ENCODE data around the gene RIPOR3.
A peak's percentile ranks its signal among the peaks of the same experiment; 100 is the strongest.
"Not testable (repeated sequence)": the region's sequence is repeated elsewhere in the genome, so short reads cannot be mapped to it uniquely, and the experiment has no call there.

RIPOR3 gene

DNA sequence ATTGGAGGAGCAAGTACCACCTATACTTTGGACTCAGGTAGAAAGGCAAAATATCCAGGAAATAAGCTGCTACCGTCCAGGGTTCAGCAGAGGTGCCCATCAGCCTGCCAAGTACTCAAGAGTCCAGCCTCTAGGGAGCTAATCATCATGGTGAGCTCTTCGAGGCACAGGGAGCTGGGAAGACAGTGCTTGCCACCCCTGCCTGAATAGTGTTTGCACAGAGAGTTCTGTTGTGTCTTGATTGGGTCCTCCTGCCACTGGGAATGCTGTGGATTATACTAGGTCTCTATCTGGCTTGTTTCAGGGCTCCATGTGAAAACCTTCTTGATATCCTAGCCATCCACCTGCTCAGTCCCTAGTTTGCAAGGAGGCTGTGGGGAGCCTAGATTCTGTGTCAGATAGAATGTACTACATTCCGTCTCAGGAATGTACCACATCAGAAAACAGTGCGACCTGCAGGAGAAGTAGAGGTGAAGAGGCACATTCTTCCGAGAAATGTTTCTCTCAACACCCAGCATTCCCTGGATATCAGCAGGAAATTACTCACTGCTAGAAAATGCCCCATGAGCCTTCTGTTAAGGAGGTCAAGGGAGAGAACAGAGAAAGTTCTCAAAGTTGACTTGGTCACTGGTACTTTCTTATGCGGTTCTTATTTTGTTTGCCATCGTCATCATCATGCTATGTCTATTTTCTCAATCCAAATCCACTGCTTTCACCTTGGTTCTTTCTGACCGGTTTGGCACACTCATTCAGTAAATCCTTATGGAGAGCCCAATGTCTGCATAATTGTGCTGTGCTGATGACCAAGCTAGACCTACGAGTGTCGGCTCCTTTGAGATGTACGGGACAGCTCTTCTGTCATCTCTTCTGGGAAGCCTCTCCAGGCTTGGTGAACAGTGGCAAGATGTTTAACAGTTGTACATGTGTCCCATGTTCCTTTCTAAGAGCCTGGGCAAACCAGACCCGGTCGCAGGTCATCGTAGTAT, 150.4 kb downstream of the RIPOR3 start:
- no peaks in the 10 kb centered on the region for H3K27me3 ChIP-seq (ENCODE audit: control insufficient read depth in 1 of 2, insufficient read depth in 2 of 2, low read length in 2 of 2)
- H3K27ac ChIP-seq (ENCODE audit: low read length) = no peak overlapping the region
- H3K4me3 ChIP-seq (ENCODE audit: low read length in 2 of 2) = peak overlapping the region in 1 of 2 donors; percentile 17
- peaks cover 14% of the 10 kb centered on the region for H3K4me1 ChIP-seq (ENCODE audit: control insufficient read depth, insufficient read depth, low read length)
- H3K9ac ChIP-seq (ENCODE audit: low read length in 2 of 2) = no peak overlapping the region
- H3K9me3 ChIP-seq (ENCODE audit: control insufficient read depth in 2 of 2, low read length in 2 of 2) = no peaks in the 10 kb centered on the region
- H3K36me3 ChIP-seq (ENCODE audit: control insufficient read depth in 2 of 2, insufficient read depth in 2 of 2, low read length in 2 of 2) = peaks cover 0 to 2% of the 10 kb centered on the region in 2 donors

DNA sequence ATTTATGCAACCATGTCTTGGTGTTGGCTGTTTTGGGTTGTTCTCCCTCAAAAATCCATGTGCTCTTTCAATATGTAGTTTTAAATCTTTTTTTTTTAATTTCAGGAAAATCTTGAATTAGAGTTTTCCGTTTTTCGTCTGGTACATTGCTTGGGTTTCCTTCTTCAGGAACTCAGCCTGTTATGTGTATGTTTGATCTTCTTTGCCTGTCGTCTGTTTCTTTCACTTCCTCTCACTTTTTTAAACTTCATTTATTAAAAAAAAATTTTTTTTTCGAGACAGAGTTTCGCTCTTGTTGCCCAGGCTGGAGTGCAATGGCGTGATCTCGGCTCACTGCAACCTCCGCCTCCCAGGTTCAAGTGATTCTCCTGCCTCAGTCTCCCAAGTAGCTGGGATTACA, 151.5 kb downstream of the RIPOR3 start:
- not testable (repeated sequence) for H3K36me3 ChIP-seq (ENCODE audit: control insufficient read depth in 2 of 2, insufficient read depth in 2 of 2, low read length in 2 of 2); H3K4me3 ChIP-seq (ENCODE audit: low read length in 2 of 2); H3K9ac ChIP-seq (ENCODE audit: low read length in 2 of 2); H3K27me3 ChIP-seq (ENCODE audit: control insufficient read depth in 1 of 2, insufficient read depth in 2 of 2, low read length in 2 of 2); H3K9me3 ChIP-seq (ENCODE audit: control insufficient read depth in 2 of 2, low read length in 2 of 2); H3K27ac ChIP-seq (ENCODE audit: low read length)
- H3K4me1 ChIP-seq (ENCODE audit: control insufficient read depth, insufficient read depth, low read length) = peaks cover 19% of the 10 kb centered on the region

- H3K9ac ChIP-seq (ENCODE audit: low read length in 2 of 2) = no peak overlapping the region
- H3K9me3 ChIP-seq (ENCODE audit: control insufficient read depth in 2 of 2, low read length in 2 of 2) = no peaks in the 10 kb centered on the region
- H3K4me3 ChIP-seq (ENCODE audit: low read length in 2 of 2) = no peak overlapping the region
- H3K27ac ChIP-seq (ENCODE audit: low read length) = no peak overlapping the region
- H3K27me3 ChIP-seq (ENCODE audit: control insufficient read depth in 1 of 2, insufficient read depth in 2 of 2, low read length in 2 of 2) = no peaks in the 10 kb centered on the region
- H3K36me3 ChIP-seq (ENCODE audit: control insufficient read depth in 2 of 2, insufficient read depth in 2 of 2, low read length in 2 of 2) = peaks cover 0 to 2% of the 10 kb centered on the region in 2 donors
- peaks cover 22% of the 10 kb centered on the region for H3K4me1 ChIP-seq (ENCODE audit: control insufficient read depth, insufficient read depth, low read length)
Observed at GRCh38 chr20:50538276-50538675, 153.1 kb downstream of the RIPOR3 start.

DNA sequence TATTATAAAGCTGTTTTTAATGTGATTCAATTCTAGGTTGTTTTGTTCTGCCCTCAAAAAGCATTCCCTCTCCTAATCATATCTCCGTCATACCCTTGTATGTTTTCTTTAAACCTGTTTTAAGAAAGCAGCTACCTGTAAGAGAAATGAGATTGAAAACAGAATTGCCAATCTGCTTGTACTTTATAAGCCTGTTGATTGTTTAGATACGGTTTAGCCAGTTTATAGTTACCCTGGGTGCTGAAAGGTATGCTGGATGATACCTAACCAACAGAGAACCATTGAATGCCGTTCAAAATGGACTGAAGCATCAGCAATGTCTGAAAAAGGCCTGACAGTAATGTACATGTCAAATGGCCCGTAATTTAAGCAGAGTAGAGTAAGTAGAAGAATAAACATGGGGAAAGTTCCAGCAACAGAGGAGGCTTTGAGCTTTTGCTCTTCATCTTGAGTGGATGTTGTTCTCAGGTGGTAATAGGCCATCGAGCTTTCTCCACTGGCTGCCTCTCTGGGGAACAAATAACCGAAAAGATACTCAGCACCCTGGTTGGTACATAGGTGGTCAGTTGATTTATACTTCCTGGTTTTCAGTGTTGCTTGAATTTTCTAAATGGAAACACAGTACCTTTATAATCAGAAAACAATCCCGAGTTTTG, 153.7 kb downstream of the RIPOR3 start:
- H3K27me3 ChIP-seq (ENCODE audit: control insufficient read depth in 1 of 2, insufficient read depth in 2 of 2, low read length in 2 of 2) = no peaks in the 10 kb centered on the region
- no peaks in the 10 kb centered on the region for H3K9me3 ChIP-seq (ENCODE audit: control insufficient read depth in 2 of 2, low read length in 2 of 2)
- no peak overlapping the region for H3K27ac ChIP-seq (ENCODE audit: low read length)
- H3K4me1 ChIP-seq (ENCODE audit: control insufficient read depth, insufficient read depth, low read length) = peaks cover 22% of the 10 kb centered on the region
- no peak overlapping the region for H3K4me3 ChIP-seq (ENCODE audit: low read length in 2 of 2)
- H3K36me3 ChIP-seq (ENCODE audit: control insufficient read depth in 2 of 2, insufficient read depth in 2 of 2, low read length in 2 of 2) = peaks cover 0 to 2% of the 10 kb centered on the region in 2 donors
- no peak overlapping the region for H3K9ac ChIP-seq (ENCODE audit: low read length in 2 of 2)

DNA sequence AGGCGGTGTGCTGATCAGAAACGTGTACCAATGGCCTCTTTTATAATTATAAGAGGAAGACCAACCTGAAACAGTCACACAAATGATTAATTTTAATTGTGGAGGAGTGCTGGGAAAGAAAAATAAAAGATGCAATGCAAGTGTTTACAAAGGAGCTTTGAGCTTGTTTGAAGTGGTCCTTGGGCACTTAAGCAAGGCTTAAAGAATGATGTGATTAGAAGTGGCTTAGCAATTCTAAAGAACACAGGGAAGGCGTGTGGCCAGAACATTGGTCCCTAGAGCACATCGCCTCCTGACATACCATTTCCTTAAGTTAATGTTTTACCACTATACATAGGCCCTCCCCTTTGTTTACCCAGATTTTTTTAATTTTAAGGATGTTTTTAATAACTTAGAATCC, 155.0 kb downstream of the RIPOR3 start:
- Histone ChIP-seq H3K9ac (ENCODE audit: low read length in 2 of 2) (no peak overlapping the region), H3K9me3 (ENCODE audit: control insufficient read depth in 2 of 2, low read length in 2 of 2) (no peaks in the 10 kb centered on the region), H3K36me3 (ENCODE audit: control insufficient read depth in 2 of 2, insufficient read depth in 2 of 2, low read length in 2 of 2) (no peaks in the 10 kb centered on the region), H3K27ac (ENCODE audit: low read length) (no peak overlapping the region), H3K4me1 (ENCODE audit: control insufficient read depth, insufficient read depth, low read length) (peaks cover 21% of the 10 kb centered on the region), H3K4me3 (ENCODE audit: low read length in 2 of 2) (no peak overlapping the region), H3K27me3 (ENCODE audit: control insufficient read depth in 1 of 2, insufficient read depth in 2 of 2, low read length in 2 of 2) (no peaks in the 10 kb centered on the region)

Measured in stomach smooth muscle (tissue), 2 donors.